Nucleus accumbens (tissue), 56 donors: ENCODE measurements around the gene PPP1R12C.

ENCODE experiments used
- DNase-seq, 56 donors: peaks; one replicate each; lab custom pipeline; 2025; lab: John Stamatoyannopoulos, UW

The PPP1R12C gene

GRCh38 chr19:55056827-55057226, 60.6 kb downstream of the PPP1R12C start:
- no peak for DNase-seq

- DNase-seq, result no peak
These were observed 63.7 kb downstream of the PPP1R12C start for GRCh38 chr19:55053735-55054134.

- no peak for DNase-seq
These were observed 66.5 kb downstream of the PPP1R12C start for GRCh38 chr19:55050749-55051532.

- no peak for DNase-seq
These were observed 69.0 kb downstream of the PPP1R12C start for GRCh38 chr19:55048446-55048845.

- DNase-seq, result no peak
These were observed 69.5 kb downstream of the PPP1R12C start for GRCh38 chr19:55047951-55048350.

GRCh38 chr19:55046975-55047622, 70.3 kb downstream of the PPP1R12C start:
- no peak for DNase-seq

GRCh38 chr19:55044771-55045716, 72.4 kb downstream of the PPP1R12C start:
- no peak for DNase-seq

GRCh38 chr19:55044286-55044685, 73.2 kb downstream of the PPP1R12C start:
- no peak for DNase-seq

GRCh38 chr19:55042688-55043087, 74.7 kb downstream of the PPP1R12C start:
- no peak for DNase-seq

- no peak for DNase-seq
These were observed 75.1 kb downstream of the PPP1R12C start for GRCh38 chr19:55042344-55042678.

- DNase-seq, result no peak
These were observed 75.7 kb downstream of the PPP1R12C start for GRCh38 chr19:55041627-55042343.

GRCh38 chr19:55041244-55041626, 76.2 kb downstream of the PPP1R12C start:
- no peak for DNase-seq
